GM23338 (cell line): ENCODE data around the gene IRAK1. TPM values are rescaled to one million over a fixed set of nuclear protein-coding genes. Genes with fewer than 3 reads are reported as not detected.
A peak's percentile ranks its signal among the peaks of the same experiment; 100 is the strongest.

Experiments used
- ATAC-seq: fragments of 200-7000 bp; cut with Tn5 transposase; 3 replicates; pipeline ENCODE4 v1.9.1; 2020
- DNase-seq: peaks from one replicate; pipeline ENCODE4 v3.0.0-alpha.2; 2015; ENCODE audit warnings: low spot score
- H2AFZ ChIP-seq: fragments of 200-600 bp; sonication (generic); 2 replicates; pipeline ENCODE4 v1.8.0; 2016; ENCODE audit warnings: antibody characterized with exemption, mild to moderate bottlenecking, moderate library complexity
- H3F3A ChIP-seq: fragments of 200-600 bp; sonication (generic); replicated peaks from 2 replicates; pipeline ENCODE4 v1.8.0; 2017; ENCODE audit warnings: antibody characterized with exemption, mixed run types, low read depth
- H3K27ac ChIP-seq: fragments of 200-600 bp; sonication (generic); 2 replicates; pipeline ENCODE4 v1.6.1; 2016; ENCODE audit warnings: low read depth
- H3K27me3 ChIP-seq: fragments of 200-600 bp; sonication (generic); 2 replicates; pipeline ENCODE4 v1.8.0; 2016; ENCODE audit warnings: mild to moderate bottlenecking, mixed run types, moderate library complexity; ENCODE audit not compliant: insufficient read depth
- H3K36me3 ChIP-seq: fragments of 200-600 bp; sonication (generic); 2 replicates; pipeline ENCODE4 v1.8.0; 2016; ENCODE audit warnings: mild to moderate bottlenecking; ENCODE audit not compliant: insufficient read depth
- H3K4me1 ChIP-seq: fragments of 200-600 bp; sonication (generic); 2 replicates; pipeline ENCODE4 v1.8.0; 2016; ENCODE audit warnings: mild to moderate bottlenecking, moderate library complexity; ENCODE audit not compliant: insufficient read depth
- H3K4me2 ChIP-seq: fragments of 200-600 bp; sonication (generic); 2 replicates; pipeline ENCODE4 v1.7.1; 2017; ENCODE audit warnings: mixed run types
- H3K4me3 ChIP-seq: fragments of 200-600 bp; sonication (generic); 2 replicates; pipeline ENCODE4 v1.6.1; 2016; ENCODE audit warnings: mixed run types
- H3K79me2 ChIP-seq: fragments of 200-600 bp; sonication (generic); replicated peaks from 2 replicates; pipeline ENCODE4 v1.8.0; 2017; ENCODE audit warnings: mild to moderate bottlenecking; ENCODE audit not compliant: insufficient read depth
- H3K9me2 ChIP-seq: fragments of 200-600 bp; sonication (generic); 2 replicates; pipeline ENCODE4 v1.8.0; 2017; ENCODE audit not compliant: insufficient read depth
- H4K20me1 ChIP-seq: fragments of 200-600 bp; sonication (generic); replicated peaks from 2 replicates; pipeline ENCODE4 v1.8.0; 2017; ENCODE audit warnings: mild to moderate bottlenecking; ENCODE audit not compliant: insufficient read depth
- H3K27ac Mint-ChIP-seq: 2 replicates; pipeline ENCODE4 v1.8.0; 2020; ENCODE audit warnings: inconsistent platforms, mild to moderate bottlenecking, moderate library complexity, mixed read lengths
- H3K27me3 Mint-ChIP-seq: 3 replicates; pipeline ENCODE4 v1.8.0; 2022; ENCODE audit warnings: low read depth, mild to moderate bottlenecking, moderate library complexity, mixed read lengths, inconsistent platforms; ENCODE audit not compliant: insufficient read depth, poor library complexity
- H3K36me3 Mint-ChIP-seq: 3 replicates; pipeline ENCODE4 v1.8.0; 2021; ENCODE audit warnings: low read depth, mild to moderate bottlenecking, inconsistent platforms, moderate library complexity, mixed read lengths
- H3K4me1 Mint-ChIP-seq: 3 replicates; pipeline ENCODE4 v1.8.0; 2020; ENCODE audit warnings: mild to moderate bottlenecking, inconsistent platforms, mixed read lengths
- H3K4me3 Mint-ChIP-seq: 3 replicates; pipeline ENCODE4 v1.8.0; 2021; ENCODE audit warnings: moderate library complexity, mild to moderate bottlenecking, inconsistent platforms, mixed read lengths
- H3K9me3 Mint-ChIP-seq: 3 replicates; pipeline ENCODE4 v1.8.0; 2020; ENCODE audit warnings: moderate library complexity, mild to moderate bottlenecking, inconsistent platforms, mixed read lengths
- CREB1 ChIP-seq: fragments of 250-450 bp; sonication (Bioruptor Pico); IDR thresholded peaks from 2 replicates; pipeline ENCODE4 v1.5.0; 2020; ENCODE audit warnings: low read depth, mild to moderate bottlenecking, moderate library complexity
- EZH2 ChIP-seq: fragments of 200-600 bp; sonication (generic); IDR thresholded peaks from one replicate; pipeline ENCODE4 v1.8.0; 2017; ENCODE audit warnings: antibody characterized with exemption, mild to moderate bottlenecking, low read depth; ENCODE audit not compliant: unreplicated experiment
- EZH2phosphoT487 ChIP-seq: fragments of 200-600 bp; sonication (generic); IDR thresholded peaks from one replicate; pipeline ENCODE4 v1.8.1; 2018; ENCODE audit warnings: antibody characterized with exemption; ENCODE audit not compliant: unreplicated experiment
- JUNB ChIP-seq: IDR thresholded peaks from one replicate; pipeline ENCODE4 v1.6.1; 2016; ENCODE audit warnings: antibody characterized with exemption; ENCODE audit not compliant: unreplicated experiment
- NANOG ChIP-seq: IDR thresholded peaks from 2 replicates; pipeline ENCODE4 v1.6.1; 2016; ENCODE audit warnings: antibody characterized with exemption, borderline replicate concordance
- POLR2AphosphoS5 ChIP-seq: IDR thresholded peaks from 2 replicates; pipeline ENCODE4 v1.6.1; 2016; ENCODE audit warnings: antibody characterized with exemption, low read depth
- STAT1 ChIP-seq: IDR thresholded peaks from one replicate; pipeline ENCODE4 v1.6.1; 2016; ENCODE audit warnings: antibody characterized with exemption; ENCODE audit not compliant: unreplicated experiment
- ZNF114 ChIP-seq: fragments of 250-450 bp; sonication (Bioruptor Pico); IDR thresholded peaks from 2 replicates; pipeline ENCODE4 v1.5.0; 2020; ENCODE audit warnings: mild to moderate bottlenecking, moderate library complexity
- ZNF331 ChIP-seq: fragments of 250-450 bp; sonication (Bioruptor Pico); IDR thresholded peaks from 2 replicates; pipeline ENCODE4 v1.5.0; 2020; ENCODE audit warnings: low read depth, mild to moderate bottlenecking, moderate library complexity
- polyA plus RNA-seq: library from polyadenylated mRNA; unstranded; fragments of >200 nt; fragmentation: Nextera tagmentation; extraction: Ambion mirVana; gene quantifications from 2 replicates; pipeline ENCODE4 v1.2.1, GENCODE V29; 2016
- total RNA-seq: library from RNA; depleted of rRNA; stranded (reverse); fragments of >200 nt; shearing (Covaris generic); gene quantifications from 2 replicates; pipeline ENCODE4 v1.2.3, GENCODE V29; 2014
- TF ChIP-seq, protein P1 (sequence below): fragments of 250-450 bp; sonication (Bioruptor Pico); IDR thresholded peaks from 2 replicates; pipeline ENCODE4 v1.5.0; 2020; ENCODE audit warnings: mild to moderate bottlenecking, moderate library complexity
- TF ChIP-seq, protein P2 (sequence below): IDR thresholded peaks from 2 replicates; pipeline ENCODE4 v1.6.1; 2016; ENCODE audit warnings: antibody characterized with exemption
- TF ChIP-seq, protein P3 (sequence below), 2 experiments: fragments of 200-600 bp in 1 of 2; sonication (generic) in 1 of 2; conservative IDR thresholded peaks; 2 replicates each; pipeline versions ENCODE4 v1.5.1 to v1.6.1; 2016 to 2017; ENCODE audit warnings: antibody characterized with exemption in 2 of 2, low read depth in 2 of 2, mild to moderate bottlenecking in 2 of 2, moderate library complexity in 1 of 2
- TF ChIP-seq, protein P4 (sequence below): IDR thresholded peaks from one replicate; pipeline ENCODE4 v1.6.1; 2018; ENCODE audit warnings: antibody characterized with exemption; ENCODE audit not compliant: unreplicated experiment

The IRAK1 gene
- total and polyA plus RNA-seq, 2 experiments from 2014 or later, result 21.6 to 38.0 TPM

DNA sequence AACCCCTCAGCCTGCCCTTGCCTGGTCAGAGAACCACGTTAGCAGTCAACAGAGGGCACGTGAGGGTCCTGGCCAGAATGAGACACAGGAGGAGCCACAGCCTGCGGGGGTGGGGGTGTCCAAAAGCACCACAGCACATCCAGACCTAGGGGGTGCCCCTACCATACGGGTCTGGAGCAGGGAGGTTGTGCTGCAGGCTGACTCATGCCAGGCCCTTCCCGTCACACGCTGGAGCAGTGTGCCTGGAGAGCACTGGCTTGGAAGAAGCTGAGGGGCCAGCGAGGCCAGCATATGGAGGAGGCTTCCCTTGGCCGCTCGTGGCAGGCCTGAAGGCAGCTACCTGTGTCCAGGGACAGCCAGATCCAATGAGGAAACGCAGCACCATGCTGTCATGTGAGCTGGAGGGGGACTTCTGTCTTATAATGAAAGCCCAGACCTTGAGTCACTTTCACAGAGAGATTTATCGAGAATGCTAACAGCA, 1.5 kb upstream of the IRAK1 start:
- Histone ChIP-seq H3K4me1 (peaks cover 6% of the 10 kb centered on the region; the same call in 1 of the 2 replicates), H3K4me3 (no peak overlapping the region), H3F3A (no peaks in the 10 kb centered on the region), H2AFZ (no peak overlapping the region), H3K79me2 (no peaks in the 10 kb centered on the region), H3K27me3 (no peaks in the 10 kb centered on the region), H3K9me2 (no peaks in the 10 kb centered on the region), H3K4me2 (0 out of 2 replicates have a peak overlapping the region, but pooled peaks have one; percentile 26), H3K36me3 (no peaks in the 10 kb centered on the region), H3K27ac (no peak overlapping the region), H4K20me1 (no peaks in the 10 kb centered on the region)
- Mint-ChIP-seq H3K27me3 (peaks cover 6% of the 10 kb centered on the region), H3K4me3 (no peak overlapping the region), H3K9me3 (no peaks in the 10 kb centered on the region), H3K27ac (no peak overlapping the region; the same call in 1 of the 2 replicates), H3K4me1 (peaks cover 30% of the 10 kb centered on the region), H3K36me3 (peaks cover 5% of the 10 kb centered on the region; the same call in 2 of the 3 replicates)
- TF ChIP-seq, protein P1, sequence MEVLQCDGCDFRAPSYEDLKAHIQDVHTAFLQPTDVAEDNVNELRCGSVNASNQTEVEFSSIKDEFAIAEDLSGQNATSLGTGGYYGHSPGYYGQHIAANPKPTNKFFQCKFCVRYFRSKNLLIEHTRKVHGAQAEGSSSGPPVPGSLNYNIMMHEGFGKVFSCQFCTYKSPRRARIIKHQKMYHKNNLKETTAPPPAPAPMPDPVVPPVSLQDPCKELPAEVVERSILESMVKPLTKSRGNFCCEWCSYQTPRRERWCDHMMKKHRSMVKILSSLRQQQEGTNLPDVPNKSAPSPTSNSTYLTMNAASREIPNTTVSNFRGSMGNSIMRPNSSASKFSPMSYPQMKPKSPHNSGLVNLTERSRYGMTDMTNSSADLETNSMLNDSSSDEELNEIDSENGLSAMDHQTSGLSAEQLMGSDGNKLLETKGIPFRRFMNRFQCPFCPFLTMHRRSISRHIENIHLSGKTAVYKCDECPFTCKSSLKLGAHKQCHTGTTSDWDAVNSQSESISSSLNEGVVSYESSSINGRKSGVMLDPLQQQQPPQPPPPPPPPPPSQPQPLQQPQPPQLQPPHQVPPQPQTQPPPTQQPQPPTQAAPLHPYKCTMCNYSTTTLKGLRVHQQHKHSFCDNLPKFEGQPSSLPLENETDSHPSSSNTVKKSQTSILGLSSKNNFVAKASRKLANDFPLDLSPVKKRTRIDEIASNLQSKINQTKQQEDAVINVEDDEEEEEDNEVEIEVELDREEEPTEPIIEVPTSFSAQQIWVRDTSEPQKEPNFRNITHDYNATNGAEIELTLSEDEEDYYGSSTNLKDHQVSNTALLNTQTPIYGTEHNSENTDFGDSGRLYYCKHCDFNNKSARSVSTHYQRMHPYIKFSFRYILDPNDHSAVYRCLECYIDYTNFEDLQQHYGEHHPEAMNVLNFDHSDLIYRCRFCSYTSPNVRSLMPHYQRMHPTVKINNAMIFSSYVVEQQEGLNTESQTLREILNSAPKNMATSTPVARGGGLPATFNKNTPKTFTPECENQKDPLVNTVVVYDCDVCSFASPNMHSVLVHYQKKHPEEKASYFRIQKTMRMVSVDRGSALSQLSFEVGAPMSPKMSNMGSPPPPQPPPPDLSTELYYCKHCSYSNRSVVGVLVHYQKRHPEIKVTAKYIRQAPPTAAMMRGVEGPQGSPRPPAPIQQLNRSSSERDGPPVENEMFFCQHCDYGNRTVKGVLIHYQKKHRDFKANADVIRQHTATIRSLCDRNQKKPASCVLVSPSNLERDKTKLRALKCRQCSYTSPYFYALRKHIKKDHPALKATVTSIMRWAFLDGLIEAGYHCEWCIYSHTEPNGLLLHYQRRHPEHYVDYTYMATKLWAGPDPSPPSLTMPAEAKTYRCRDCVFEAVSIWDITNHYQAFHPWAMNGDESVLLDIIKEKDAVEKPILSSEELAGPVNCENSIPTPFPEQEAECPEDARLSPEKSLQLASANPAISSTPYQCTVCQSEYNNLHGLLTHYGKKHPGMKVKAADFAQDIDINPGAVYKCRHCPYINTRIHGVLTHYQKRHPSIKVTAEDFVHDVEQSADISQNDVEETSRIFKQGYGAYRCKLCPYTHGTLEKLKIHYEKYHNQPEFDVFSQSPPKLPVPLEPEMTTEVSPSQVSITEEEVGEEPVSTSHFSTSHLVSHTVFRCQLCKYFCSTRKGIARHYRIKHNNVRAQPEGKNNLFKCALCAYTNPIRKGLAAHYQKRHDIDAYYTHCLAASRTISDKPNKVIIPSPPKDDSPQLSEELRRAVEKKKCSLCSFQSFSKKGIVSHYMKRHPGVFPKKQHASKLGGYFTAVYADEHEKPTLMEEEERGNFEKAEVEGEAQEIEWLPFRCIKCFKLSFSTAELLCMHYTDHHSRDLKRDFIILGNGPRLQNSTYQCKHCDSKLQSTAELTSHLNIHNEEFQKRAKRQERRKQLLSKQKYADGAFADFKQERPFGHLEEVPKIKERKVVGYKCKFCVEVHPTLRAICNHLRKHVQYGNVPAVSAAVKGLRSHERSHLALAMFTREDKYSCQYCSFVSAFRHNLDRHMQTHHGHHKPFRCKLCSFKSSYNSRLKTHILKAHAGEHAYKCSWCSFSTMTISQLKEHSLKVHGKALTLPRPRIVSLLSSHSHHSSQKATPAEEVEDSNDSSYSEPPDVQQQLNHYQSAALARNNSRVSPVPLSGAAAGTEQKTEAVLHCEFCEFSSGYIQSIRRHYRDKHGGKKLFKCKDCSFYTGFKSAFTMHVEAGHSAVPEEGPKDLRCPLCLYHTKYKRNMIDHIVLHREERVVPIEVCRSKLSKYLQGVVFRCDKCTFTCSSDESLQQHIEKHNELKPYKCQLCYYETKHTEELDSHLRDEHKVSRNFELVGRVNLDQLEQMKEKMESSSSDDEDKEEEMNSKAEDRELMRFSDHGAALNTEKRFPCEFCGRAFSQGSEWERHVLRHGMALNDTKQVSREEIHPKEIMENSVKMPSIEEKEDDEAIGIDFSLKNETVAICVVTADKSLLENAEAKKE (CRISPR knock-in tag), result no peak
- TF ChIP-seq NANOG (no peak), POLR2AphosphoS5 (no peak), CREB1 (CRISPR knock-in tag) (no peak), JUNB (no peak), ZNF114 (CRISPR knock-in tag) (no peak), STAT1 (no peak), EZH2 (no peak), EZH2phosphoT487 (no peak), ZNF331 (CRISPR knock-in tag) (no peak)
- TF ChIP-seq, protein P2, sequence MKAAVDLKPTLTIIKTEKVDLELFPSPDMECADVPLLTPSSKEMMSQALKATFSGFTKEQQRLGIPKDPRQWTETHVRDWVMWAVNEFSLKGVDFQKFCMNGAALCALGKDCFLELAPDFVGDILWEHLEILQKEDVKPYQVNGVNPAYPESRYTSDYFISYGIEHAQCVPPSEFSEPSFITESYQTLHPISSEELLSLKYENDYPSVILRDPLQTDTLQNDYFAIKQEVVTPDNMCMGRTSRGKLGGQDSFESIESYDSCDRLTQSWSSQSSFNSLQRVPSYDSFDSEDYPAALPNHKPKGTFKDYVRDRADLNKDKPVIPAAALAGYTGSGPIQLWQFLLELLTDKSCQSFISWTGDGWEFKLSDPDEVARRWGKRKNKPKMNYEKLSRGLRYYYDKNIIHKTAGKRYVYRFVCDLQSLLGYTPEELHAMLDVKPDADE, result no peak
- TF ChIP-seq, protein P3, sequence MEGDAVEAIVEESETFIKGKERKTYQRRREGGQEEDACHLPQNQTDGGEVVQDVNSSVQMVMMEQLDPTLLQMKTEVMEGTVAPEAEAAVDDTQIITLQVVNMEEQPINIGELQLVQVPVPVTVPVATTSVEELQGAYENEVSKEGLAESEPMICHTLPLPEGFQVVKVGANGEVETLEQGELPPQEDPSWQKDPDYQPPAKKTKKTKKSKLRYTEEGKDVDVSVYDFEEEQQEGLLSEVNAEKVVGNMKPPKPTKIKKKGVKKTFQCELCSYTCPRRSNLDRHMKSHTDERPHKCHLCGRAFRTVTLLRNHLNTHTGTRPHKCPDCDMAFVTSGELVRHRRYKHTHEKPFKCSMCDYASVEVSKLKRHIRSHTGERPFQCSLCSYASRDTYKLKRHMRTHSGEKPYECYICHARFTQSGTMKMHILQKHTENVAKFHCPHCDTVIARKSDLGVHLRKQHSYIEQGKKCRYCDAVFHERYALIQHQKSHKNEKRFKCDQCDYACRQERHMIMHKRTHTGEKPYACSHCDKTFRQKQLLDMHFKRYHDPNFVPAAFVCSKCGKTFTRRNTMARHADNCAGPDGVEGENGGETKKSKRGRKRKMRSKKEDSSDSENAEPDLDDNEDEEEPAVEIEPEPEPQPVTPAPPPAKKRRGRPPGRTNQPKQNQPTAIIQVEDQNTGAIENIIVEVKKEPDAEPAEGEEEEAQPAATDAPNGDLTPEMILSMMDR (conservative IDR thresholded peaks at IDR 0.05; ENCODE audit: low read depth in 2 of 2), result no peak
- TF ChIP-seq, protein P4, sequence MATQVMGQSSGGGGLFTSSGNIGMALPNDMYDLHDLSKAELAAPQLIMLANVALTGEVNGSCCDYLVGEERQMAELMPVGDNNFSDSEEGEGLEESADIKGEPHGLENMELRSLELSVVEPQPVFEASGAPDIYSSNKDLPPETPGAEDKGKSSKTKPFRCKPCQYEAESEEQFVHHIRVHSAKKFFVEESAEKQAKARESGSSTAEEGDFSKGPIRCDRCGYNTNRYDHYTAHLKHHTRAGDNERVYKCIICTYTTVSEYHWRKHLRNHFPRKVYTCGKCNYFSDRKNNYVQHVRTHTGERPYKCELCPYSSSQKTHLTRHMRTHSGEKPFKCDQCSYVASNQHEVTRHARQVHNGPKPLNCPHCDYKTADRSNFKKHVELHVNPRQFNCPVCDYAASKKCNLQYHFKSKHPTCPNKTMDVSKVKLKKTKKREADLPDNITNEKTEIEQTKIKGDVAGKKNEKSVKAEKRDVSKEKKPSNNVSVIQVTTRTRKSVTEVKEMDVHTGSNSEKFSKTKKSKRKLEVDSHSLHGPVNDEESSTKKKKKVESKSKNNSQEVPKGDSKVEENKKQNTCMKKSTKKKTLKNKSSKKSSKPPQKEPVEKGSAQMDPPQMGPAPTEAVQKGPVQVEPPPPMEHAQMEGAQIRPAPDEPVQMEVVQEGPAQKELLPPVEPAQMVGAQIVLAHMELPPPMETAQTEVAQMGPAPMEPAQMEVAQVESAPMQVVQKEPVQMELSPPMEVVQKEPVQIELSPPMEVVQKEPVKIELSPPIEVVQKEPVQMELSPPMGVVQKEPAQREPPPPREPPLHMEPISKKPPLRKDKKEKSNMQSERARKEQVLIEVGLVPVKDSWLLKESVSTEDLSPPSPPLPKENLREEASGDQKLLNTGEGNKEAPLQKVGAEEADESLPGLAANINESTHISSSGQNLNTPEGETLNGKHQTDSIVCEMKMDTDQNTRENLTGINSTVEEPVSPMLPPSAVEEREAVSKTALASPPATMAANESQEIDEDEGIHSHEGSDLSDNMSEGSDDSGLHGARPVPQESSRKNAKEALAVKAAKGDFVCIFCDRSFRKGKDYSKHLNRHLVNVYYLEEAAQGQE, result no peak
- DNase-seq, result no peak
- no peak for ATAC-seq
